GM18507 (cell line): ENCODE data around the gene NDUFAF3.
A peak's percentile ranks its signal among the peaks of the same experiment; 100 is the strongest.

Source experiments
- DNase-seq: peaks from one replicate; pipeline ENCODE4 v3.0.0; 2011; ENCODE audit warnings: low read depth; ENCODE audit not compliant: insufficient read length; ENCODE audit errors: extremely low spot score
- FAIRE-seq: peaks from 2 replicates; lab custom pipeline; 2011; peaks lifted over from hg19 to GRCh38; lab: Jason Lieb, UNC

Gene NDUFAF3

GRCh38 chr3:49016414-49017228 lies 5.3 kb upstream of the NDUFAF3 start:
- no peak for FAIRE-seq

GRCh38 chr3:49017229-49017970 lies 4.5 kb upstream of the NDUFAF3 start:
- FAIRE-seq: no peak

More at GRCh38 chr3:49016414-49017228, 5.3 kb upstream of the NDUFAF3 start:
- no peak for DNase-seq

DNA sequence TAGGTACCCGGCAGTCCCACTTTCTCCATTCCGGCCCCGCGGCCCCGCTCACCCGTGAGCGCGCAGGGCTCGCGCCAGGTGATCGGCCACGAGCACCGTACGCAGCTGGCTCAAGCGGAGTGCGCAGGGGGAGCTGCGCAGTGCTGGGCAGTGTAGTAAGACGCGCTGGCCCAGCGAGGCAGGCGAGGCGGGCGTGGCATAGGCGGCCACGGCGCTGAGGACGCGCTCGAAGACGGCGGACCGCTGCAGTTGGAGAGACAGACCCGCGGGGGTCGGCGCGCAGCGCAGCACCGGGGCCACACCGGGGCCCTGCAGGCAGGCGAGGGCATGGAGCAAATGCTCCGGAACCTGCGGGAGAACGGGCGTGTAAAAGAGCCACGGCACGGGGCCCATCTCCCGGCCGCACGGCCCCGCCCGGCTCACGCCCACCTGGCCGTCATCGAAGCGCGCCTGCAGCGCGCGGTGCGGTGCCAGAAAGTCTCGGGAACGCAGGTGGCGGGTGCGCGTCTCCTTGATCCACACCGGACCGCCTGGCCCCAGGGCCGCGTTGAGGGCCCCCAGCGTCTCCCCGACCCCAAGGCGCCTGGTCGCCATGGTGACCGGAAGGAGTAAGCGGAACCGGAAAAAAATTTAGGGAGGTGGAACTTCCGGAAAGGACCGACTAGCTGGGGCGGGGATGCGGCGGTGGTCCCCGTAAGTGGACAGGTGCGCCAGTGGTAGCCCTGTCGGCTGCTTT lies 3.8 kb upstream of the NDUFAF3 start, which contains the start of gene DALRD3:
Gene DALRD3 (minus strand): TSS at position 610 of the 736 bp plus-strand sequence. CDS start 16 bp downstream, at position 594.
- DNase-seq: no peak
- peak; percentile 50 for FAIRE-seq

More at GRCh38 chr3:49017229-49017970, 4.5 kb upstream of the NDUFAF3 start:
- DNase-seq: no peak

- no peak for FAIRE-seq
- no peak for DNase-seq
These were observed 3.3 kb upstream of the NDUFAF3 start for GRCh38 chr3:49018707-49019006.

- no peak for DNase-seq
- no peak for FAIRE-seq
These were observed 2.0 kb upstream of the NDUFAF3 start for GRCh38 chr3:49019941-49020329.

GRCh38 chr3:49020330-49021212 lies 1.4 kb upstream of the NDUFAF3 start:
- DNase-seq (no peak), FAIRE-seq (peak; percentile 67)

GRCh38 chr3:49021213-49021812 lies 608 bp upstream of the NDUFAF3 start:
- DNase-seq (peak; percentile 87), FAIRE-seq (peak; percentile 96)

GRCh38 chr3:49022688-49023171 lies 809 bp downstream of the NDUFAF3 start:
- DNase-seq (no peak), FAIRE-seq (no peak)

GRCh38 chr3:49023775-49024174 lies 1.9 kb downstream of the NDUFAF3 start:
- DNase-seq: no peak
- FAIRE-seq: no peak

- DNase-seq (no peak), FAIRE-seq (no peak)
These were observed 2.5 kb downstream of the NDUFAF3 start for GRCh38 chr3:49024449-49024848.

DNA sequence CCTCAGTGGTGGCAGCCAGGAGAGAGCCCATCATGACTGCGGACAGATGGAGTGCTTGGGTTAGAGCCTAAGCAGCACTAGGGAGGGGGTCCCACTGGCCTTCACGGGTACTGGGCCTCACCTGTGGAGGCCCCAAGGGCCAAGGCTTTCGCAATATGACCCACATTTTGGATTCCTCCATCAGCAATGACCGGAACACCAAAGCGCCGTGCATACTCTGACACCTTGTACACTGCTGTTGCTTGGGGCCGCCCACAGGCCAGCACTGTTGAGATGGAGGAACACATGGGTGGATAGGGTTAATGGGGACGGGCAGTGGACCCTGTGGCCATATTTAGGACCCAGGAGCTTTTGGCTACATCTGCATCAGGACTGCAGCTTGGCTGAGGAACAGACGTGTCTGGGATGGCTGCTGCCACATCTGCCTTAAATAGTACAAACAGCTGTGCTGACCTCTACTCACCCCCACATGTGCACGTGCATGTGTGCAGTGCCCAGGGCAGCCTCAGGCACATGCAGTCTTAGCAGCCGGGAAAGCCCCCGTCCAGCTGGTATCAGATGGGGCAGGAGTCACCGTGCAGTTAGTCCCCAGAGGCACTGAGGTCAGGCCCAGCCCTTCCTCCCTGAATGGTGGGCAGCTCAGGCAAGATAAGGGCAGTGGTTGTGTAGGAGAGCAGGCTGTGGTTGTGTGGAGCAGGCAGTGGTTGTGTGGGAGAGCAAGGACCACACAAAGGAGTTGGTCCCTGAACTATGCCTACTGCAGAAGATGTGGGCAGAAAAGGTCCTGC lies 3.3 kb downstream of the NDUFAF3 start:
- FAIRE-seq: no peak
- no peak for DNase-seq

- no peak for DNase-seq
- FAIRE-seq: no peak
These were observed 4.0 kb downstream of the NDUFAF3 start for GRCh38 chr3:49025793-49026520.

DNA sequence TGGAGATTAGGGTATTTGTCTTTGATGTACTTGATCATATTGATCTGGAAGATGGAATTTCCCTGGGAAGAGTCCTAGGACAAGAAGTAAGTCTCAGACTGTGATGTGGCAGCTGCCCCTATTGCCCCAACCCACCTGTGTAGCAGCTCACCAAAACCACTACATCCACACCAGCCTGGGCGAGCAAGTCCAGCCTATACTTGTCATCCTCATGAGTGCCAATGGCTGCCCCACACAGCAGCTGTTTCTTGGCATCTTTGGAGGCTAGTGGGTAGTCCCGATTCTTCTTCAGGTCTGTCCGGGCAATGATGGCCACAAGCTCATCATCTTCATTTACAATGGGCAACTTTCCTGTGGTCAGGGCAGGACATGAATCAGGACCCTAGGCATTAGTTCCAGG lies 4.6 kb downstream of the NDUFAF3 start:
- DNase-seq (no peak), FAIRE-seq (no peak)

- DNase-seq (no peak), FAIRE-seq (no peak)
These were observed 5.7 kb downstream of the NDUFAF3 start for GRCh38 chr3:49027634-49028033.

- no peak for FAIRE-seq
- no peak for DNase-seq
These were observed 6.4 kb downstream of the NDUFAF3 start for GRCh38 chr3:49028298-49028672.

GRCh38 chr3:49028673-49029562 lies 7.0 kb downstream of the NDUFAF3 start, which contains the start of gene IMPDH2:
Gene IMPDH2 (minus strand): TSS chr3:49029398. CDS start chr3:49029350, 48 bp downstream.
- peak; percentile 97 for FAIRE-seq
- peak; percentile 75 for DNase-seq
